CD4-positive, alpha-beta T cell treated with Interleukin-4 for 1 hour (primary cell): ENCODE data around the gene SFR1.
"Not testable (repeated sequence)": the region's sequence is repeated elsewhere in the genome, so short reads cannot be mapped to it uniquely, and the experiment has no call there.

Experiments
- DNase-seq, 2 donors: peaks; one replicate each; pipeline ENCODE4 v3.0.0-alpha.2; 2020 to 2022

The SFR1 gene

GRCh38 chr10:104109908-104110662 is 11.9 kb upstream of the SFR1 start:
- no peak for DNase-seq

- no peak for DNase-seq
These were observed 8.5 kb upstream of the SFR1 start for GRCh38 chr10:104113376-104113956.

GRCh38 chr10:104117839-104118323 is 4.1 kb upstream of the SFR1 start:
- DNase-seq: no peak

GRCh38 chr10:104119996-104120395 is 2.0 kb upstream of the SFR1 start:
- no peak for DNase-seq

GRCh38 chr10:104120512-104120902 is 1.5 kb upstream of the SFR1 start:
- no peak for DNase-seq

GRCh38 chr10:104120903-104121484 is 977 bp upstream of the SFR1 start:
- peak; percentile 93 to 96 for DNase-seq

GRCh38 chr10:104122225-104123107 is 495 bp downstream of the SFR1 start:
- DNase-seq: no peak

- DNase-seq: peak in 1 of 2 donors; percentile 33
These were observed 1.4 kb downstream of the SFR1 start for GRCh38 chr10:104123397-104123796.

- DNase-seq: peak in 1 of 2 donors; percentile 13
These were observed 5.4 kb downstream of the SFR1 start for GRCh38 chr10:104127411-104127810.

- no peak for DNase-seq
These were observed 6.2 kb downstream of the SFR1 start for GRCh38 chr10:104128214-104128613.

GRCh38 chr10:104130041-104130440 is 8.1 kb downstream of the SFR1 start:
- DNase-seq: no peak

GRCh38 chr10:104138131-104138530 is 16.2 kb downstream of the SFR1 start:
- DNase-seq: no peak

- DNase-seq: peak in 1 of 2 donors; percentile 17
These were observed 17.2 kb downstream of the SFR1 start for GRCh38 chr10:104139221-104139620.

- DNase-seq: no peak
These were observed 20.1 kb downstream of the SFR1 start for GRCh38 chr10:104142081-104142480.

GRCh38 chr10:104143829-104144228 is 21.9 kb downstream of the SFR1 start:
- no peak for DNase-seq

- DNase-seq: no peak
These were observed 23.0 kb downstream of the SFR1 start for GRCh38 chr10:104144931-104145330.

GRCh38 chr10:104146882-104147281 is 24.9 kb downstream of the SFR1 start:
- DNase-seq: no peak

- DNase-seq: no peak
These were observed 28.2 kb downstream of the SFR1 start for GRCh38 chr10:104150139-104150538.

- DNase-seq: no peak
These were observed 29.8 kb downstream of the SFR1 start for GRCh38 chr10:104151737-104152136.

- no peak for DNase-seq
These were observed 33.6 kb downstream of the SFR1 start for GRCh38 chr10:104155591-104155990.

GRCh38 chr10:104170610-104171254 is 48.8 kb downstream of the SFR1 start:
- peak in 1 of 2 donors; percentile 53 for DNase-seq

GRCh38 chr10:104174136-104174535 is 52.2 kb downstream of the SFR1 start:
- not testable (repeated sequence) for DNase-seq
